LNCAP (cell line): ENCODE data around the gene TAF1D.

Experiments
- TF ChIP-seq, protein P1 (sequence below): fragments of 450-650 bp; IDR thresholded peaks from 2 replicates; pipeline ENCODE4 v1.5.1; 2017; ENCODE audit warnings: mild to moderate bottlenecking

TAF1D gene

DNA sequence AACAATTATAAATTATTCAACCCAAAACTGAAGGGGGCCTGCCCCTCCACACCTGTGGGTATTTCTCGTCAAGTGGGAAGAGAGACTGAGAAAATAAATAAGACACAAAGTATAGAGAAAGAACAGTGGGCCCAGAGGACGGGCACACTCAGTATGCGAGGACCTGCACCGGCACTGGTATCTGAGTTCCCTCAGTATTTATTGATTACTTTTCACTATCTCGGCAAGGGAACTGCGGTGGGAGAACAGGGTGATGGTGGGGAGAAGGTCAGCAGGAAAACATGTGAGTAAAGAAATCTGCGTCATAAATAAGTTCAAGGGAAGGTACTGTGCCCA is 3.3 kb upstream of the TAF1D start:
- TF ChIP-seq, protein P1, sequence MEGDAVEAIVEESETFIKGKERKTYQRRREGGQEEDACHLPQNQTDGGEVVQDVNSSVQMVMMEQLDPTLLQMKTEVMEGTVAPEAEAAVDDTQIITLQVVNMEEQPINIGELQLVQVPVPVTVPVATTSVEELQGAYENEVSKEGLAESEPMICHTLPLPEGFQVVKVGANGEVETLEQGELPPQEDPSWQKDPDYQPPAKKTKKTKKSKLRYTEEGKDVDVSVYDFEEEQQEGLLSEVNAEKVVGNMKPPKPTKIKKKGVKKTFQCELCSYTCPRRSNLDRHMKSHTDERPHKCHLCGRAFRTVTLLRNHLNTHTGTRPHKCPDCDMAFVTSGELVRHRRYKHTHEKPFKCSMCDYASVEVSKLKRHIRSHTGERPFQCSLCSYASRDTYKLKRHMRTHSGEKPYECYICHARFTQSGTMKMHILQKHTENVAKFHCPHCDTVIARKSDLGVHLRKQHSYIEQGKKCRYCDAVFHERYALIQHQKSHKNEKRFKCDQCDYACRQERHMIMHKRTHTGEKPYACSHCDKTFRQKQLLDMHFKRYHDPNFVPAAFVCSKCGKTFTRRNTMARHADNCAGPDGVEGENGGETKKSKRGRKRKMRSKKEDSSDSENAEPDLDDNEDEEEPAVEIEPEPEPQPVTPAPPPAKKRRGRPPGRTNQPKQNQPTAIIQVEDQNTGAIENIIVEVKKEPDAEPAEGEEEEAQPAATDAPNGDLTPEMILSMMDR = no peak

DNA sequence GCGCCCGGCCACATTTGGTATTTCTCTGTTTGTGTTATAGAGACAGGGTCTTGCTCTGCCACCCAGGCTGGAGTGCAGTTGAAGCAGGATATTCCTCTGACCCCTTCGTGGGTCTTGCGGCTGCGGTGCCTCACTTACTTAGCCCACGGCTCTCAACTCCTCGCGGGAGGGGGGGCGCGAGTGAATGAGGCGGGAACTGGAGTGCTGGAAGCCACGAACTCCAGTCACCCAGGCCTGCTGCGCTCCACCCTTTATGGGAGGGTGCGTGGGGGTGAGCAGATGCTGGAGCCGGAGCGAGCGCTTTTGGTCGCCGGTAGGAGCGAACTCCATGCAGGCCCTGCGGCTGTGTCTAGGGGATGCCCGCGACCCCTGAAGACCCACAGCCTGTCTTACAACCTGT is 2.0 kb upstream of the TAF1D start:
- TF ChIP-seq, protein P1 = no peak

DNA sequence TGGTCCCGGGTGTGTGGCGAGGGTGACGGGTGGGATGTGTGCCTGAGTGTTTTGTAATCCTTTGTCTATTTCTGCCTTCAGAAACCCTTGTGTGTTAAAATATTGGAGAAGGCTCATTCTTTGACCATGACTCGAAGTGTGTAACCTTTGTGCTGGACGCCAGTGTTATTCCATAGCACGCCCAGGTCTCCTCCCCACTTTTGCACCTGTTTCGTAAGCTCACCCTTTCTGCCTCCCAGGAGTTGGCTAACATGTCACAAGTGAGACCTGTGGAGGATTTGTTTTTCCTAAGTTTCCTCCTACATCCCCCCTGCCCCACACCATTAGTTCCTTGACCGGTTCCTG is 559 bp upstream of the TAF1D start:
- TF ChIP-seq, protein P1 = no peak

DNA sequence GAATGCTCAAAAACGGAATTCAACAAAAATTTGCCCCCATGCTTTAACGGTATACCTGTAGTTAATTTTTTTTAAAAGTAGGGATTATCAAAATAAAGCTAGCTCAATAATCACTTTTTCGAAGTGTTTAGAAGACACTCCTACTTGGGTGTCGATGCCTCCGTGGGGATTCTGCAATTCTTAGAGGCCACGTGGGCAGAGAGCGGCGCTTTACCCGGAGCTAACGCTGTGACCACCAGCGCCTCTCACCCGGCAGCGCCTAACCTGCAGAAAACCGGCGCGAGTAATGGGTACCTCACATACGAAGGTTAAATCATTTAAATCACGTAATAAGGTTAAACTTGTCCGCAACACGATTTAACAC is 583 bp downstream of the TAF1D start:
- TF ChIP-seq, protein P1 = no peak

DNA sequence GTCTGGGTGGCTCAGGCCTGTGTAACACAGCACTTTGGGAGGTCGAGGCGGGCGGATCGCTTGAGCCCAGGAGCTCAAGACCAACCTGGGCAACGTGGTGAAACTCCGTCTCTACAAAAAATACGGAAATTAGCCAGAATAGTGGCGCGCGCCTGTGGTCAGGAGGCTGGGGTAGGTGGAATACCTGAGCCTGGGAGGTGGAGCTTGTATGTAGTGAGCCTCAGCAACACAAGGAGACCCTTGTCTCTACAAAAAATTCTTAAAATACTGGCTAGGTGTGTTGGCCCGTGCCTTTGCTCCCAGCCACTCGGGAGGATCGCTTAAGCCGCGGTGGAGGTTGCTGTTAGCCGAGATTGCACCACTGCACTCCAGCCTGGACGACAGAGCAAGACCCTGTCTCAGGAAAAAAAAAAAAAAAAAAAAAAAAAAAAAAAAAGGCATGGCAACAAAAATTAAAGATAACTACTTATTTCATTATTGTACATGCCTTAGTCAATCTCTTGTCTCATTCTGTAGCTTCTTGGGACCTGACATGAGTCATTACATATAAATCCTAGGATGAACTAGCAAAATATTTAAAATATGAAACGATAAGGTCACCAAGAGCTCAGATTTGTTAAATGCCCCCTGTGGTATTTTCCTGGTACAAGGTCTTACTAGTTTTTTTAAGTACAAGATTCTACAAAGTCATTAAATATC is 1.1 kb downstream of the TAF1D start:
- TF ChIP-seq, protein P1 = no peak

DNA sequence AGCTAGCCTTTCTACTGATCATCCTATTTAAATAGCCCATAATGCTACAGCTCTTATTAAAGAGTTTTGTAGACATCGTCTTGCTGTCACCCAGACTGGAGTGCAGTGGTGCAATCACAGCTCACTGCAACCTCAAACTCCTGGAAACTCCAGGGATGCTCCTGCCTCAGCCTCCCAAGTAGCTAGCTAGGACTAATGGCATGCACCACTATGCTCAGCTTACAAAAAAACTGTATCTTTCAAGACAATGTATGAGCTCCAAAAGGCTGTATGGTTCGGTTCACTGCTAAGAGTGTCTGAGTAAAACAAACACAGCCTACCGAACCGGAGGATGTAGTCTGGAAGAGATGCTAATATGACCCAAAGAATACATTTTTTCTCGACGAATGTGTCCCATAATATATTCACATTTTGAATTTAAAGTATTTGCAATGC is 2.6 kb downstream of the TAF1D start:
- TF ChIP-seq, protein P1 = no peak

DNA sequence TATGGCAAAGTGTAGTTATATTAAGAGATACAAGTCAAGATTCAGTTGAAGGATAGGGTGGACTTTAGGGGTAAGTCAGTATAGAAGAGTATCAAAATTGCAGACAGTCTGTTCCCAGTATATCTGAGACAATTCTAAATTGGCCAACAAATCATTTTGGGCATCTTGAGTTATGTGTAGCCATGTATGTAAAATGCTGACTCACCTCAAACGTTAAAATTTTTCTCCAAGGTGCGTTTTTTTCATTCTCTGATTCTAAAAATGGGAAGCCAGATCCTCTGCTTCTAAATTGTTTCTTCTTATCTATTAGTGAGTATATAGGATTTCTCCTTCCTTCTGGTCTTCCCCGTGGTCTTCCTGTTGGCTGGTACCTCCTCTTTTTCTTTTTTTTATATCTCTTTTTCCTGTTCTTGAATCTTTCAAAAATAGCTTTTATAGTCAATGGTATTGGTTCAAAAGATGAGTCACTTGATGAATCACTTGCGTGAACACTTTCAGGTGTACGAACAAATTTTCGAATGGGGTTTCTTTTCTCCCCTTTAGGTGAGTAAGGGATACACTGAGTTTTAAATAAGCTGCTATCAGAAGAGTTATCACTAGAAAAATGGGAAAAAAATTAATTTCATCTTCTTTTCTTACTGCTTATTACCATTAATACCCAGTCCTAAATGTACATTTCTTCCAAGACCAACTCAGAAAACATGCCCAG is 3.2 kb downstream of the TAF1D start:
- TF ChIP-seq, protein P1 = no peak
